Stimulated activated CD8-positive, alpha-beta memory T cell treated with anti-CD3 and anti-CD28 coated beads, Interleukin-4, amount 100 ng/mL, for 48 hours (primary cell): ENCODE results near the gene CACNG8.
"Not testable (repeated sequence)": the region's sequence is repeated elsewhere in the genome, so short reads cannot be mapped to it uniquely, and the experiment has no call there.

Source experiments
- DNase-seq: peaks from one replicate; pipeline ENCODE4 v3.0.0-alpha.2; 2020

Gene CACNG8

GRCh38 chr19:53994811-53995210, 32.1 kb downstream of the CACNG8 start:
- no peak for DNase-seq

GRCh38 chr19:53998223-53998622, 35.5 kb downstream of the CACNG8 start:
- no peak for DNase-seq

GRCh38 chr19:53999694-54000093, 37.0 kb downstream of the CACNG8 start:
- DNase-seq: no peak

- DNase-seq: no peak
Observed at GRCh38 chr19:54001496-54001895, 38.8 kb downstream of the CACNG8 start.

GRCh38 chr19:54002495-54003315, 40.0 kb downstream of the CACNG8 start:
- DNase-seq: no peak

GRCh38 chr19:54009440-54009839, 46.7 kb downstream of the CACNG8 start:
- no peak for DNase-seq

- DNase-seq: no peak
Observed at GRCh38 chr19:54010474-54010873, 47.7 kb downstream of the CACNG8 start.

- DNase-seq: no peak
Observed at GRCh38 chr19:54011507-54012211, 48.9 kb downstream of the CACNG8 start.

GRCh38 chr19:54013866-54014265, 51.1 kb downstream of the CACNG8 start:
- DNase-seq: no peak

GRCh38 chr19:54014920-54015560, 52.3 kb downstream of the CACNG8 start:
- no peak for DNase-seq

GRCh38 chr19:54017261-54017660, 54.5 kb downstream of the CACNG8 start:
- DNase-seq: no peak

- DNase-seq: no peak
Observed at GRCh38 chr19:54021363-54021762, 58.6 kb downstream of the CACNG8 start.

- DNase-seq: no peak
Observed at GRCh38 chr19:54021932-54022331, 59.2 kb downstream of the CACNG8 start.

- no peak for DNase-seq
Observed at GRCh38 chr19:54023191-54023590, 60.5 kb downstream of the CACNG8 start.

- DNase-seq: no peak
Observed at GRCh38 chr19:54024660-54025059, 61.9 kb downstream of the CACNG8 start.

- DNase-seq: no peak
Observed at GRCh38 chr19:54026656-54027055, 63.9 kb downstream of the CACNG8 start.

- no peak for DNase-seq
Observed at GRCh38 chr19:54029301-54029700, 66.6 kb downstream of the CACNG8 start.

- peak; percentile 77 for DNase-seq
Observed at GRCh38 chr19:54029930-54030490, 67.3 kb downstream of the CACNG8 start.

- DNase-seq: no peak
Observed at GRCh38 chr19:54030895-54031586, 68.3 kb downstream of the CACNG8 start.

- DNase-seq: no peak
Observed at GRCh38 chr19:54035215-54036178, 72.8 kb downstream of the CACNG8 start.

GRCh38 chr19:54036542-54036941, 73.8 kb downstream of the CACNG8 start:
- DNase-seq: not testable (repeated sequence)
